Trophoblast cell (in vitro differentiated cells and primary cell): ENCODE measurements around the gene ATXN7L3B.

Source experiments
- DNase-seq, 2 donors: peaks; one replicate each; pipeline ENCODE4 v3.0.0-alpha.2; 2016
- H2AFZ ChIP-seq: 2 replicates; pipeline ENCODE4 v1.6.1; 2013; ENCODE audit warnings: low read length, moderate library complexity, mild to moderate bottlenecking; ENCODE audit not compliant: insufficient read depth, poor library complexity
- H2AK5ac ChIP-seq: 2 replicates; pipeline ENCODE4 v1.6.1; 2013; ENCODE audit warnings: mild to moderate bottlenecking, low read length
- H2BK120ac ChIP-seq: 2 replicates; pipeline ENCODE4 v1.6.1; 2013; ENCODE audit warnings: low read length, mild to moderate bottlenecking, moderate library complexity; ENCODE audit not compliant: insufficient read depth, poor library complexity
- H2BK12ac ChIP-seq: 2 replicates; pipeline ENCODE4 v1.6.1; 2013; ENCODE audit warnings: mild to moderate bottlenecking, low read length, moderate library complexity
- H2BK5ac ChIP-seq: 2 replicates; pipeline ENCODE4 v1.6.1; 2013; ENCODE audit warnings: low read length, low read depth, moderate library complexity, mild to moderate bottlenecking; ENCODE audit not compliant: poor library complexity
- H3K14ac ChIP-seq: 2 replicates; pipeline ENCODE4 v1.6.1; 2013; ENCODE audit warnings: mild to moderate bottlenecking, low read length
- H3K18ac ChIP-seq: 2 replicates; pipeline ENCODE4 v1.6.1; 2013; ENCODE audit warnings: mild to moderate bottlenecking, low read length
- H3K23ac ChIP-seq: 2 replicates; pipeline ENCODE4 v1.6.1; 2013; ENCODE audit warnings: low read length
- H3K27ac ChIP-seq: 2 replicates; pipeline ENCODE4 v1.5.1; 2013; ENCODE audit warnings: low read depth, mild to moderate bottlenecking, inconsistent platforms, low read length, moderate library complexity
- H3K27me3 ChIP-seq: 2 replicates; pipeline ENCODE4 v1.6.1; 2013; ENCODE audit warnings: inconsistent platforms, mild to moderate bottlenecking, low read length, moderate library complexity; ENCODE audit not compliant: insufficient read depth
- H3K36me3 ChIP-seq, 2 experiments: 1 replicate in 1 of 2; 2 replicates in 1 of 2; pipeline ENCODE4 v1.6.1; 2013; ENCODE audit warnings: low read length in 2 of 2, mild to moderate bottlenecking in 2 of 2, moderate library complexity in 1 of 2; ENCODE audit not compliant: insufficient read depth in 2 of 2, control insufficient read depth in 1 of 2
- H3K4ac ChIP-seq: 2 replicates; pipeline ENCODE4 v1.6.1; 2013; ENCODE audit warnings: low read depth, mild to moderate bottlenecking, low read length, moderate library complexity
- H3K4me1 ChIP-seq, 2 experiments: 1 replicate in 1 of 2; 2 replicates in 1 of 2; pipeline ENCODE4 v1.6.1; 2013; ENCODE audit warnings: low read length in 2 of 2, mild to moderate bottlenecking in 2 of 2, moderate library complexity in 1 of 2; ENCODE audit not compliant: insufficient read depth in 2 of 2, control insufficient read depth in 1 of 2
- H3K4me2 ChIP-seq: 2 replicates; pipeline ENCODE4 v1.6.1; 2013; ENCODE audit warnings: inconsistent platforms, mild to moderate bottlenecking, low read length, moderate library complexity
- H3K4me3 ChIP-seq: 2 replicates; pipeline ENCODE4 v1.5.1; 2013; ENCODE audit warnings: mild to moderate bottlenecking, low read depth, low read length, inconsistent platforms
- H3K79me1 ChIP-seq: one replicate; pipeline ENCODE4 v1.6.1; 2013; ENCODE audit warnings: low read length
- H3K79me2 ChIP-seq: 2 replicates; pipeline ENCODE4 v1.6.1; 2013; ENCODE audit warnings: low read length, mild to moderate bottlenecking; ENCODE audit not compliant: control insufficient read depth, insufficient read depth, poor library complexity
- H3K9ac ChIP-seq: 2 replicates; pipeline ENCODE4 v1.6.1; 2013; ENCODE audit warnings: mild to moderate bottlenecking, low read length
- H3K9me3 ChIP-seq: 2 replicates; pipeline ENCODE4 v1.6.1; 2013; ENCODE audit warnings: low read depth, mild to moderate bottlenecking, control low read depth, inconsistent platforms, low read length; ENCODE audit not compliant: insufficient read depth
- H4K12ac ChIP-seq: 2 replicates; pipeline ENCODE4 v1.6.1; 2013; ENCODE audit warnings: low read depth, mild to moderate bottlenecking, low read length, moderate library complexity
- H4K8ac ChIP-seq: 2 replicates; pipeline ENCODE4 v1.6.1; 2013; ENCODE audit warnings: low read depth, mild to moderate bottlenecking, low read length, moderate library complexity
- H4K91ac ChIP-seq: one replicate; pipeline ENCODE4 v1.6.1; 2013; ENCODE audit warnings: low read depth, mild to moderate bottlenecking, low read length, moderate library complexity
- WGBS: extraction: QIAGEN DNeasy Blood & Tissue Kit; methylation state at CpG from one replicate; pipeline ENCODE4 v1.1.7; 2013; ENCODE audit warnings: missing lambda C conversion rate; ENCODE audit not compliant: insufficient read length, insufficient coverage; ENCODE audit errors: extremely low coverage; 5-methylcytosine and 5-hydroxymethylcytosine counted together

The ATXN7L3B gene

DNA sequence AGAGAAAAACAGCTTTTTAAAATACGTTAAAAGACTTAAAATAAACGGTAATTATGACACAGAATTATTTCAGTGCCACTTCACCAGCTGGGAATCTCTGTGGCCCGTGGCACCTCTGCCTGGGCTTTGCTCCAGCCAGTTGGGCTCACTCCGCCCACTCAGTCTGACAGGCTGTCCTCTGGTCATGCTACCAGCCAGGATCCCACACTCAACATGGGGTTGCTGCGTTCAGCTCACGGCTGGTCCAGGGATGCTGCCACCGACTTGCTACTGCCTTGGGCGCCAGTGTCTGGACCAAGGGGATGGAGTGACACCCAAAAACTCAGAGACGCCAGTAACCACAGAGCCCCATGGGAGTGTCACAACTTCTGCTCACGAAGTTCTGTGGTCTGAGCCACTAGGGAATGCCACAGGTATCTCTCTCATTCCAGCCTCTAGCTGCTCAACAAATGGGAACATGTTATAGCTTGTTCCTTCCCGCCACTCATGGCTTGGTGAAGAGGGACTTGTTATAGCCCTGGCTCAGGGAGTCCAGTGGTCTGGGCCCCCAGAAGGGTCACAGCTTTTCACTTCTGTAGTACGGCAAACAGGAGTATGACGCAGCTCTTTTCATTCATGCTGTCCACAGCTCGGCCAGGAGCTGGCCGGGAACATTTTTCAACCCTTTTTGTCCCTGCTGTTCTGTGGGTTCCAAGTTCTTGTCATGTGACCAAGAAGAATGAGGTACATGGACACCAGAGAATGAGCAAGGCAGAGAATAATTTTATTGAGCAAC, 23.4 kb upstream of the ATXN7L3B start:
- no peak overlapping the region for H3K27ac ChIP-seq
- H3K36me3 ChIP-seq = no peaks in the 10 kb centered on the region
- no peak overlapping the region for H2BK120ac ChIP-seq
- H2BK5ac ChIP-seq = no peak overlapping the region
- H3K14ac ChIP-seq = no peak overlapping the region
- H3K79me1 ChIP-seq = no peaks in the 10 kb centered on the region
- H3K18ac ChIP-seq = no peak overlapping the region
- H3K79me2 ChIP-seq = no peaks in the 10 kb centered on the region
- no peak for DNase-seq
- H3K9me3 ChIP-seq = no peaks in the 10 kb centered on the region
- no peak overlapping the region for H4K8ac ChIP-seq
- no peak overlapping the region for H3K4ac ChIP-seq
- no peak overlapping the region for H2AFZ ChIP-seq
- H3K9ac ChIP-seq = no peak overlapping the region
- H4K91ac ChIP-seq = no peak overlapping the region
- no peak overlapping the region for H2BK12ac ChIP-seq
- WGBS = no CpG with 5 or more reads among the region's 15 CpGs
- H3K4me2 ChIP-seq = no peak overlapping the region
- no peak overlapping the region for H4K12ac ChIP-seq
- no peaks in the 10 kb centered on the region for H3K27me3 ChIP-seq
- H3K4me3 ChIP-seq = peak overlapping the region; percentile 48
- no peaks in the 10 kb centered on the region for H3K4me1 ChIP-seq
- H3K23ac ChIP-seq = no peak overlapping the region
- H2AK5ac ChIP-seq = no peak overlapping the region

DNA sequence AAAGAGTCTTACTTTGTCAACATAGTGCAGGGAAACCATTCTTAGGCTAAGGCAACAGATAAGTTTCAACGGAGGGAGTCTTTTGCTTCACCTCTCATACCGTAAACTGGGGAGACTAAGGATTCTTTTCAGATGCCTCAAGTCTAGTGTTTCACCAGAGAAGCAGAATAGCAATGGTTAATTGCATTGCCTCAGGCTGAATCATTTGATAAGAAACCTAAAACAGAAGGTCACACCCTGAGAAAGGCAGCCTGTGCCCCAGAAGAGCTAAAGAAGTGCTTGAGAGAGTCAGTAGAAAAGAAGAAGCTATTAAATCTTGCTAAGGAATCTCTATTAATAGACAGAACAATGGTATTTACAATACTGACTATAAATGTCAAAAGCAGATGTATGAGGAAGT, 21.8 kb upstream of the ATXN7L3B start:
- Histone ChIP-seq H2BK5ac (no peak overlapping the region), H3K23ac (no peak overlapping the region), H4K91ac (no peak overlapping the region), H3K18ac (no peak overlapping the region), H3K14ac (no peak overlapping the region), H3K36me3 (no peaks in the 10 kb centered on the region), H3K79me2 (no peaks in the 10 kb centered on the region), H2BK120ac (no peak overlapping the region), H3K4me1 (no peaks in the 10 kb centered on the region), H3K79me1 (no peaks in the 10 kb centered on the region), H3K4me2 (no peak overlapping the region), H3K27me3 (no peaks in the 10 kb centered on the region), H3K4me3 (no peak overlapping the region), H4K12ac (no peak overlapping the region), H3K4ac (no peak overlapping the region), H3K27ac (no peak overlapping the region), H3K9me3 (no peaks in the 10 kb centered on the region), H2AK5ac (no peak overlapping the region), H3K9ac (no peak overlapping the region), H4K8ac (no peak overlapping the region), H2AFZ (no peak overlapping the region), H2BK12ac (no peak overlapping the region)
- no CpG with 5 or more reads among the region's 2 CpGs for WGBS
- no peak for DNase-seq

DNA sequence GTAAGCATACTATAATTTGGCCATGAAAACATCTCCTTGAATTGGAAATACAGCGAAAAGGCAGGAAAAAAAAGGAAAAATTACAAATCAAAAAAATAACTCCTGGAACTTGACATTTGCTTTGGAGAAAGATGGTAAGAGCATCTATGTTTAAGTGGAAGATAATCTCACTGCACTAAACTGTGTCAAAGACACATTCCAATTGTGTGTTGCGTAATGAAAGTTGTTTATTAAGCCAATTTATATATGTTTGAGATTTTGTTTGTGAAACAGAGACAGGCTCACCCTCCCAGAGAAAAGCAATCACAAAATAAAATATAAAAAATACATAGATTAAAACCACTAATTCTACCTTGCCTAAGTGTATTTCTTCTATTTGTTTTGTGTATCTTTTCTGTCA, 11.1 kb upstream of the ATXN7L3B start:
- no peaks in the 10 kb centered on the region for H3K79me1 ChIP-seq
- no peak overlapping the region for H3K14ac ChIP-seq

DNA sequence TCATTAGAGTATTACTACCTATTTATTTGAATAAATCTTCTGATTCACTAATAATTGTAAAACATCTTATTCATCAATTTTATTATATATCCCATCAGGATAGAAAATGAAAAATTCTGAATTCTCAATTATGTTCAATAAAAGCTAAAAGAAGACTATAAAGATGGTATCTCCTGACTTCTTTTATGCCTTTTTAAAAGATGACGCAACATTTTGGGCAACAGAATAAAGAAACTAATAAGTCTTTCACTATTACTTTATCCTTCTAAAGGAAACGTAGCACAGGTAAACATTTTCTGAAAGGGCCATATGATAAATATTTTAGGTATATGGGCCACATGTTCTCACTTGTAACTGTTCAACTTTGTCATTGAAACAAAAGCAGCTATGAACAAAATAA, 10.1 kb upstream of the ATXN7L3B start:
- Histone ChIP-seq H3K27me3 (no peaks in the 10 kb centered on the region), H3K9me3 (no peaks in the 10 kb centered on the region), H3K4ac (no peak overlapping the region), H3K36me3 (no peaks in the 10 kb centered on the region), H4K91ac (no peak overlapping the region), H3K79me2 (no peaks in the 10 kb centered on the region), H3K18ac (no peak overlapping the region), H3K4me3 (no peak overlapping the region), H3K79me1 (no peaks in the 10 kb centered on the region), H2AFZ (no peak overlapping the region), H3K14ac (no peak overlapping the region), H4K8ac (no peak overlapping the region), H3K4me1 (no peaks in the 10 kb centered on the region), H3K23ac (no peak overlapping the region), H4K12ac (no peak overlapping the region), H3K4me2 (no peak overlapping the region), H3K9ac (no peak overlapping the region), H2BK120ac (no peak overlapping the region), H2AK5ac (no peak overlapping the region), H2BK5ac (no peak overlapping the region), H3K27ac (no peak overlapping the region), H2BK12ac (no peak overlapping the region)
- no CpG with 5 or more reads among the region's 2 CpGs for WGBS
- DNase-seq = no peak

More for the DNA sequence above, 11.1 kb upstream of the ATXN7L3B start:
- H3K9me3 ChIP-seq = no peaks in the 10 kb centered on the region
- H4K8ac ChIP-seq = no peak overlapping the region
- no peak overlapping the region for H2BK120ac ChIP-seq
- no peak overlapping the region for H3K27ac ChIP-seq
- no peaks in the 10 kb centered on the region for H3K27me3 ChIP-seq
- no peak overlapping the region for H3K4me3 ChIP-seq
- H3K4me1 ChIP-seq = no peaks in the 10 kb centered on the region
- no peak overlapping the region for H2BK12ac ChIP-seq
- H2BK5ac ChIP-seq = no peak overlapping the region
- no peak for DNase-seq
- no peak overlapping the region for H4K12ac ChIP-seq
- H3K23ac ChIP-seq = no peak overlapping the region
- no peaks in the 10 kb centered on the region for H3K79me2 ChIP-seq
- no peak overlapping the region for H3K18ac ChIP-seq
- WGBS = no CpG with 5 or more reads among the region's 2 CpGs
- no peak overlapping the region for H2AK5ac ChIP-seq
- H3K4me2 ChIP-seq = no peak overlapping the region
- no peak overlapping the region for H3K9ac ChIP-seq
- H2AFZ ChIP-seq = no peak overlapping the region
- no peak overlapping the region for H4K91ac ChIP-seq
- no peak overlapping the region for H3K4ac ChIP-seq
- no peaks in the 10 kb centered on the region for H3K36me3 ChIP-seq
